Measurements from ENCODE around the gene ALPI.
"Not testable (repeated sequence)": the region's sequence is repeated elsewhere in the genome, so short reads cannot be mapped to it uniquely, and the experiment has no call there.

- not testable (repeated sequence) for TF ChIP-seq CTCF (IDR thresholded peaks at IDR 0.05; ENCODE audit: low read depth, low read length); EZH2phosphoT487 (IDR thresholded peaks at IDR 0.05; ENCODE audit: low read depth)
These were observed 12.1 kb upstream of the ALPI start for GRCh38 chr2:232443669-232444408.
